Measurements from ENCODE around the gene OPCML. TPM values are rescaled to one million over a fixed set of nuclear protein-coding genes. Genes with fewer than 3 reads are reported as not detected.

Gene OPCML
- polyA plus RNA-seq, 1 donor (not counting 4 experiments of a cell fraction or from before 2014, with no cell fraction given), result 0.04 TPM

GRCh38 chr11:133238495-133238894 lies 293.8 kb downstream of the OPCML start:
- H3K36me3 ChIP-seq (ENCODE audit: control insufficient read depth in 2 of 2, extremely low read depth in 1 of 2, insufficient read depth in 2 of 2, low read length in 2 of 2), result no peaks in the 10 kb centered on the region
- no peak overlapping the region for H3K9ac ChIP-seq (ENCODE audit: control insufficient read depth, extremely low read depth, insufficient read depth, low read length)
- FAIRE-seq (no peak), DNase-seq (ENCODE audit: low read depth, low spot score) (no peak)
- H3K79me2 ChIP-seq (ENCODE audit: control insufficient read depth, insufficient read depth, low read length), result no peaks in the 10 kb centered on the region
- H3K9me1 ChIP-seq (ENCODE audit: control insufficient read depth, extremely low read depth, insufficient read depth, low read length), result no peaks in the 10 kb centered on the region
- no peaks in the 10 kb centered on the region for H3K9me3 ChIP-seq (ENCODE audit: control insufficient read depth, low read depth, low read length)
- no peaks in the 10 kb centered on the region for H4K20me1 ChIP-seq (ENCODE audit: control insufficient read depth, extremely low read depth, insufficient read depth, low read length)
- H3K4me2 ChIP-seq (ENCODE audit: control insufficient read depth, extremely low read depth, insufficient read depth, low read depth, low read length), result no peak overlapping the region
- no peak overlapping the region for H2AFZ ChIP-seq (ENCODE audit: control insufficient read depth, low read length)
- dilution Hi-C loops (cut with MboI; ENCODE audit: extremely low pct_ligation_motif_present, low sequenced_read_pairs), result no loop called here
- TF ChIP-seq EZH2 (IDR thresholded peaks at IDR 0.05; ENCODE audit: low read length) (no peak), CTCF (optimal IDR thresholded peaks at IDR 0.05 in 1 of 3, IDR thresholded peaks at IDR 0.05 in 1 of 3, conservative IDR thresholded peaks at IDR 0.05 in 1 of 3; ENCODE audit: extremely low read depth in 1 of 3, insufficient read depth in 2 of 3, low read length in 3 of 3) (no peak)
- no peaks in the 10 kb centered on the region for H3K27me3 ChIP-seq (ENCODE audit: control insufficient read depth, extremely low read depth, insufficient read depth, low read length)
- no peak overlapping the region for H3K4me3 ChIP-seq (ENCODE audit: control insufficient read depth in 2 of 3, extremely low read depth in 1 of 3, insufficient read depth in 2 of 3, low read depth in 1 of 3, low read length in 3 of 3)
- no peak overlapping the region for H3K27ac ChIP-seq (ENCODE audit: control insufficient read depth, insufficient read depth, low read length)
- H3K4me1 ChIP-seq (ENCODE audit: control insufficient read depth, extremely low read depth, insufficient read depth, low read length), result no peaks in the 10 kb centered on the region

GRCh38 chr11:133238027-133238426 lies 294.3 kb downstream of the OPCML start:
- Histone ChIP-seq H3K9ac (ENCODE audit: control insufficient read depth, extremely low read depth, insufficient read depth, low read length) (no peak overlapping the region), H3K4me1 (ENCODE audit: control insufficient read depth, extremely low read depth, insufficient read depth, low read length) (no peaks in the 10 kb centered on the region), H3K27me3 (ENCODE audit: control insufficient read depth, extremely low read depth, insufficient read depth, low read length) (no peaks in the 10 kb centered on the region), H3K4me3 (ENCODE audit: control insufficient read depth in 2 of 3, extremely low read depth in 1 of 3, insufficient read depth in 2 of 3, low read depth in 1 of 3, low read length in 3 of 3) (no peak overlapping the region), H3K9me1 (ENCODE audit: control insufficient read depth, extremely low read depth, insufficient read depth, low read length) (no peaks in the 10 kb centered on the region), H3K9me3 (ENCODE audit: control insufficient read depth, low read depth, low read length) (no peaks in the 10 kb centered on the region), H4K20me1 (ENCODE audit: control insufficient read depth, extremely low read depth, insufficient read depth, low read length) (no peaks in the 10 kb centered on the region), H3K27ac (ENCODE audit: control insufficient read depth, insufficient read depth, low read length) (no peak overlapping the region), H2AFZ (ENCODE audit: control insufficient read depth, low read length) (no peak overlapping the region), H3K36me3 (ENCODE audit: control insufficient read depth in 2 of 2, extremely low read depth in 1 of 2, insufficient read depth in 2 of 2, low read length in 2 of 2) (no peaks in the 10 kb centered on the region), H3K79me2 (ENCODE audit: control insufficient read depth, insufficient read depth, low read length) (no peaks in the 10 kb centered on the region), H3K4me2 (ENCODE audit: control insufficient read depth, extremely low read depth, insufficient read depth, low read depth, low read length) (no peak overlapping the region)
- TF ChIP-seq CTCF (optimal IDR thresholded peaks at IDR 0.05 in 1 of 3, IDR thresholded peaks at IDR 0.05 in 1 of 3, conservative IDR thresholded peaks at IDR 0.05 in 1 of 3; ENCODE audit: extremely low read depth in 1 of 3, insufficient read depth in 2 of 3, low read length in 3 of 3), result no peak
- no peak for TF ChIP-seq EZH2 (IDR thresholded peaks at IDR 0.05; ENCODE audit: low read length)
- dilution Hi-C loops (cut with MboI; ENCODE audit: extremely low pct_ligation_motif_present, low sequenced_read_pairs), result no loop called here
- FAIRE-seq (no peak), DNase-seq (ENCODE audit: low read depth, low spot score) (no peak)

Measured in keratinocyte (primary cell).